Measurements from ENCODE around the gene SLC10A7. TPM values are rescaled to one million over a fixed set of nuclear protein-coding genes. Genes with fewer than 3 reads are reported as not detected.

SLC10A7 gene
- total and polyA plus RNA-seq, 2 donors (not counting 1 experiment from before 2014, with no cell fraction given) = 5.7 to 18.3 TPM

GRCh38 chr4:146342600-146343192 is 179.0 kb downstream of the SLC10A7 start:
- no peak overlapping the region for H3K4me3 Mint-ChIP-seq
- peaks cover 9% of the 10 kb centered on the region for H3K4me1 Mint-ChIP-seq
- CTCF ChIA-PET = interaction anchor here (0.8 to 6.2 kb wide), 5 partner anchors 8 to 756 kb away, joined by 3 to 96 read pairs (median 5); no protein-coding TSS in a partner anchor
- H2AFZ ChIP-seq (ENCODE audit: insufficient read depth, low read depth, low read length, poor library complexity, severe bottlenecking) = no peak overlapping the region
- TF ChIP-seq EZH2 (IDR thresholded peaks at IDR 0.05; ENCODE audit: borderline replicate concordance, insufficient read depth, low read depth, low read length, poor library complexity, severe bottlenecking) (no peak), CTCF (IDR thresholded peaks at IDR 0.05) (peak; percentile 88)
- H3K27me3 Mint-ChIP-seq = no peaks in the 10 kb centered on the region
- no peaks in the 10 kb centered on the region for H3K9me3 ChIP-seq (ENCODE audit: control extremely low read depth in 1 of 3, control insufficient read depth in 2 of 3, insufficient read depth in 1 of 3, low read length in 2 of 3)
- H3K79me2 ChIP-seq (ENCODE audit: control insufficient read depth, insufficient read depth, low read length) = no peaks in the 10 kb centered on the region
- POLR2A ChIA-PET = no interaction called here
- H3K9ac ChIP-seq (ENCODE audit: low read length) = no peak overlapping the region
- no peaks in the 10 kb centered on the region for H4K20me1 ChIP-seq (ENCODE audit: control insufficient read depth, insufficient read depth, low read length, poor library complexity, severe bottlenecking)
- H3K4me1 ChIP-seq (ENCODE audit: control insufficient read depth in 2 of 2, insufficient read depth in 2 of 2, low read length in 2 of 2) = peaks cover 3 to 5% of the 10 kb centered on the region in 2 donors
- no peak overlapping the region for H3K4me3 ChIP-seq (ENCODE audit: control extremely low read depth in 1 of 5, extremely low read depth in 1 of 5, insufficient read depth in 1 of 5, low read depth in 2 of 5, low read length in 4 of 5)
- H3K27ac ChIP-seq (ENCODE audit: low read length in 2 of 2) = no peak overlapping the region
- no peaks in the 10 kb centered on the region for H3K36me3 ChIP-seq (replicated peaks in 1 of 2; ENCODE audit: control extremely low read depth in 1 of 2, control insufficient read depth in 1 of 2, extremely low read depth in 1 of 2, insufficient read depth in 2 of 2, low read length in 1 of 2)
- no peak overlapping the region for H3K4me2 ChIP-seq (replicated peaks; ENCODE audit: low read depth, low read length, poor library complexity, severe bottlenecking)
- peak; percentile 33 for DNase-seq
- H3K27me3 ChIP-seq (replicated peaks in 1 of 4; ENCODE audit: control extremely low read depth in 1 of 4, control insufficient read depth in 3 of 4, insufficient read depth in 4 of 4, low read length in 3 of 4) = no peaks in the 10 kb centered on the region
- H3K9me3 Mint-ChIP-seq (ENCODE audit: insufficient read depth) = no peaks in the 10 kb centered on the region
- ATAC-seq (ENCODE audit: low read depth) = no peak
- no CpG with 5 or more reads among the region's 1 CpG for WGBS (ENCODE audit: insufficient coverage)
- intact Hi-C loops (cut with micrococcal nuclease) = loop anchor here (1.0 to 5.0 kb wide), 5 partner anchors 574 to 1525 kb away; no protein-coding TSS in a partner anchor
- H3K27ac Mint-ChIP-seq = no peak overlapping the region

- Histone ChIP-seq H3K4me1 (ENCODE audit: control insufficient read depth in 2 of 2, insufficient read depth in 2 of 2, low read length in 2 of 2) (peaks cover 3 to 5% of the 10 kb centered on the region in 2 donors), H3K4me2 (replicated peaks; ENCODE audit: low read depth, low read length, poor library complexity, severe bottlenecking) (no peak overlapping the region), H3K4me3 (ENCODE audit: control extremely low read depth in 1 of 5, extremely low read depth in 1 of 5, insufficient read depth in 1 of 5, low read depth in 2 of 5, low read length in 4 of 5) (no peak overlapping the region), H3K27me3 (replicated peaks in 1 of 4; ENCODE audit: control extremely low read depth in 1 of 4, control insufficient read depth in 3 of 4, insufficient read depth in 4 of 4, low read length in 3 of 4) (no peaks in the 10 kb centered on the region), H3K36me3 (replicated peaks in 1 of 2; ENCODE audit: control extremely low read depth in 1 of 2, control insufficient read depth in 1 of 2, extremely low read depth in 1 of 2, insufficient read depth in 2 of 2, low read length in 1 of 2) (no peaks in the 10 kb centered on the region), H3K9me3 (ENCODE audit: control extremely low read depth in 1 of 3, control insufficient read depth in 2 of 3, insufficient read depth in 1 of 3, low read length in 2 of 3) (no peaks in the 10 kb centered on the region), H3K9ac (ENCODE audit: low read length) (no peak overlapping the region), H3K79me2 (ENCODE audit: control insufficient read depth, insufficient read depth, low read length) (no peaks in the 10 kb centered on the region), H2AFZ (ENCODE audit: insufficient read depth, low read depth, low read length, poor library complexity, severe bottlenecking) (no peak overlapping the region), H4K20me1 (ENCODE audit: control insufficient read depth, insufficient read depth, low read length, poor library complexity, severe bottlenecking) (no peaks in the 10 kb centered on the region), H3K27ac (ENCODE audit: low read length in 2 of 2) (no peak overlapping the region)
- ChIA-PET POLR2A (no interaction called here), CTCF (interaction anchor here (1.5 to 6.2 kb wide), 2 partner anchors 758 to 763 kb away, joined by 3 to 96 read pairs; no protein-coding TSS in a partner anchor)
- intact Hi-C loops (cut with micrococcal nuclease) = loop anchor here (5.0 kb wide), 3 partner anchors 677 to 1527 kb away; no protein-coding TSS in a partner anchor
- DNase-seq (no peak), ATAC-seq (ENCODE audit: low read depth) (no peak)
- no peaks in the 10 kb centered on the region for H3K27me3 Mint-ChIP-seq
- H3K27ac Mint-ChIP-seq = no peak overlapping the region
- peak; percentile 18 for TF ChIP-seq CTCF (IDR thresholded peaks at IDR 0.05)
- TF ChIP-seq EZH2 (IDR thresholded peaks at IDR 0.05; ENCODE audit: borderline replicate concordance, insufficient read depth, low read depth, low read length, poor library complexity, severe bottlenecking) = no peak
- no peak overlapping the region for H3K4me3 Mint-ChIP-seq
- peaks cover 9% of the 10 kb centered on the region for H3K4me1 Mint-ChIP-seq
- no peaks in the 10 kb centered on the region for H3K9me3 Mint-ChIP-seq (ENCODE audit: insufficient read depth)
Measured at GRCh38 chr4:146340798-146341197, 180.9 kb downstream of the SLC10A7 start.

All from B cell (primary cell).